Measurements from ENCODE around the gene RPP30.

The RPP30 gene

DNA sequence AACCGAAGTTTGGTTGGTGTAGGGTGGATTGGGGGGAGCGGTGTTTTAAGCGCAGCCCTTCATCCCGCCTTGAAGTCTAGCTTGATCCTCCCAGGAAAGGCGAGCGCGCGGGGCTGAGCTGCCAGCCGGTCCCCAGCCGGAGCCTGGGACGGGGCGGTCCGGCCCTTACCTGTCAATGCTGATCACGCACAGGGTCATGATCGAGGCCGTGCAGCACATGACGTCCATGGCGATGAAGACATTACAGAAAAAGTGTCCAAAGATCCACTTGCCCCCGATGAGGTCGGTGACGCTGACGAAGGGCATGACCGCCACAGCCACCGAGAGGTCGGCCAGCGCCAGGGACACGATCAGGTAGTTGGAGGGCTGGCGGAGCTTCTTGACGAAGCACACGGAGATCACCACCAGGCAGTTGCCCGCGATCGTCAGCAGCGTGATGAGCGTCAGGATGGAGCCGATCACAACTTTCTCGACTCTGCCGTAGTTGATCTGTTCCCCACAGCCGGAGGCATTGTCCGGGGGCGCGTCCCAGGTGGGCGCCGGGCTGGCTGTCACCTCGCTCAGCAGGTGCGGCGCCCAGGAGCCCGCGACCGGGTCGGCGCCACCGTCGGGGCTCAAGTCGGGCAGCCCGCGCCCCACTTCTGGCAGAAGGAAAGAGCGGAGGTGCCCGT, 14.7 kb upstream of the RPP30 start:
- POLR2A ChIA-PET, result no interaction called here
- peak overlapping the region; percentile 63 for H3K4me3 ChIP-seq (ENCODE audit: low read depth, low read length)
- TF ChIP-seq, protein P1, sequence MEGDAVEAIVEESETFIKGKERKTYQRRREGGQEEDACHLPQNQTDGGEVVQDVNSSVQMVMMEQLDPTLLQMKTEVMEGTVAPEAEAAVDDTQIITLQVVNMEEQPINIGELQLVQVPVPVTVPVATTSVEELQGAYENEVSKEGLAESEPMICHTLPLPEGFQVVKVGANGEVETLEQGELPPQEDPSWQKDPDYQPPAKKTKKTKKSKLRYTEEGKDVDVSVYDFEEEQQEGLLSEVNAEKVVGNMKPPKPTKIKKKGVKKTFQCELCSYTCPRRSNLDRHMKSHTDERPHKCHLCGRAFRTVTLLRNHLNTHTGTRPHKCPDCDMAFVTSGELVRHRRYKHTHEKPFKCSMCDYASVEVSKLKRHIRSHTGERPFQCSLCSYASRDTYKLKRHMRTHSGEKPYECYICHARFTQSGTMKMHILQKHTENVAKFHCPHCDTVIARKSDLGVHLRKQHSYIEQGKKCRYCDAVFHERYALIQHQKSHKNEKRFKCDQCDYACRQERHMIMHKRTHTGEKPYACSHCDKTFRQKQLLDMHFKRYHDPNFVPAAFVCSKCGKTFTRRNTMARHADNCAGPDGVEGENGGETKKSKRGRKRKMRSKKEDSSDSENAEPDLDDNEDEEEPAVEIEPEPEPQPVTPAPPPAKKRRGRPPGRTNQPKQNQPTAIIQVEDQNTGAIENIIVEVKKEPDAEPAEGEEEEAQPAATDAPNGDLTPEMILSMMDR (IDR thresholded peaks at IDR 0.05; ENCODE audit: insufficient read depth, low read length, missing control alignments), result no peak
- DNase-seq (ENCODE audit: low read depth, low spot score), result no peak
- CTCF ChIA-PET, result interaction anchor here (0.8 to 16.7 kb wide), 8 partner anchors 9 to 443 kb away, joined by 3 to 532 read pairs (median 6); partner anchors contain the start of gene RPP30

DNA sequence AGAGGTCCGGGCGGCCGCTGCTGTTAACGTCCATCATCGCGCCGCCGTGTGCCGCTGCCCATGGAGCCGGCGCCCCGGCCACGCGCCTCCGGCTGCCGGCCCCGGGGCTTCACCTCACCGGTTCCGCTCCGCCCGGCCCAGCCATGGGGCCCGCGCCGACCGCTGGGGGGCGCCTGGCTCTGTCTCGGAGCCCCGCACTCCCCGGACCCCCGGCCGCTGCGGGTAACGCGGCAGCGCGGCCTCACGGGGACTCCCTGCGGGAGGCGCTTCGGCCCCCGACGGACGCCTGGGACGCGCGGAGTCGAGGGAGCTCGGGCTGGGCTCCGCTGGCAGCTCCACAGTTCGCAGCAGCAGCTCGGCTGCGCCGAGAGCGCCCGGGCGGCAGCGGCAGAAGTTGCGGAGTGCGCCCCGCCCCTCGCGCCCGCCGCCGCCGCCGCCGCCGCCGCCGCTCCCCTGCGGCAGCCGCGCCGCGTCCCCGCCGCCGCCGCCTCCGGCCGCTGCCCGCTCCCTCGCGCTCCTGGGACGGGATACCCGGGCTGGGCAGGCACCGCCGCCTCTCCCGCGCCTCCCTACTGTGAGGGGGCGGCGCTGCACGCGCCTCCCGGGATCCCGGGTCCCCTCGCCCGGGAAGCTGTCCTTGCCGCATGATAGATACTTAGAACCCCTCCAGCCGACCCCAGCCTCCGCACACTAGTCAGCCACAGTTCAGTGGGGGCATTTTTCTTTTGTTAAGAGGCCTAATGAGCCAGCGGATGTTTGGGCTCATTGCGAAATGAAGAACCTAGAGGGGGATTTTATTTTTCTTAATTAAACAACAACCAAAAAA, 13.9 kb upstream of the RPP30 start, which contains the start of gene HTR7:
Gene HTR7 (minus strand): TSS at position 405 of the 826 bp plus-strand sequence. CDS start 368 bp downstream, at position 37.
- TF ChIP-seq, protein P1 (IDR thresholded peaks at IDR 0.05; ENCODE audit: insufficient read depth, low read length, missing control alignments), result peak; percentile 57
- peak within 1 kb of the TSS; percentile 63 for H3K4me3 ChIP-seq (ENCODE audit: low read depth, low read length)
- DNase-seq (ENCODE audit: low read depth, low spot score), result no peak
- POLR2A ChIA-PET, result interaction anchor here (1.0 kb wide), 1 partner anchor 13 kb away, joined by 3 read pairs; no protein-coding TSS in a partner anchor
- CTCF ChIA-PET, result interaction anchor here (0.7 to 16.7 kb wide), 13 partner anchors 9 to 105 kb away, joined by 3 to 532 read pairs (median 4); partner anchors contain the start of gene RPP30

DNA sequence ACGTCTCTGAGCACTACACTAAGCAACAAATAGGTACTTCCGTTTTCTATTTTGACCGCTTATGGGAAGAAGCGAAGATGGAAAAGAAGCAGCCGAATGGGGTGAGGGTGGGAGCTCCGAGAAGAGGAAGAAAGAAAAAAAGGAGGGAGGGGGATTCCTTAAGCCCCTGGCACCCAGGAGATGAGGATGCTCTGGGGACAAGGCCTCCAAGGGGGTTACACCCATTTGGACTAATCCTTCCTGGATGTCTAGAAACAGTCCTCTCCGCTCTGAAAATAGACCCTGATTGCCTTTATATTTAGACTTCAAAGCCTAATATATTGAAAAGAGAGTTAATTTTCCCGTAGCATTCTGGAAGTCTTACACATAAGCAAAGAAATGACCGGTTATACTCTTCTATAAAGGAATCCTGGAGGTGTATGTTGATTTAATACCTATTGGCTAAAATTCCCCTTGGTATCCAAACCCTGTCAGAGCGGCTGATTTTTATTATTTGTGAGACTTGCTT, 13.3 kb upstream of the RPP30 start:
- ChIA-PET POLR2A (interaction anchor here (1.0 kb wide), 1 partner anchor 12 kb away, joined by 3 read pairs; no protein-coding TSS in a partner anchor), CTCF (interaction anchor here (0.7 to 16.7 kb wide), 10 partner anchors 9 to 106 kb away, joined by 3 to 532 read pairs (median 4); partner anchors contain the start of gene RPP30)
- TF ChIP-seq, protein P1 (IDR thresholded peaks at IDR 0.05; ENCODE audit: insufficient read depth, low read length, missing control alignments), result no peak
- peak overlapping the region; percentile 63 for H3K4me3 ChIP-seq (ENCODE audit: low read depth, low read length)
- no peak for DNase-seq (ENCODE audit: low read depth, low spot score)

DNA sequence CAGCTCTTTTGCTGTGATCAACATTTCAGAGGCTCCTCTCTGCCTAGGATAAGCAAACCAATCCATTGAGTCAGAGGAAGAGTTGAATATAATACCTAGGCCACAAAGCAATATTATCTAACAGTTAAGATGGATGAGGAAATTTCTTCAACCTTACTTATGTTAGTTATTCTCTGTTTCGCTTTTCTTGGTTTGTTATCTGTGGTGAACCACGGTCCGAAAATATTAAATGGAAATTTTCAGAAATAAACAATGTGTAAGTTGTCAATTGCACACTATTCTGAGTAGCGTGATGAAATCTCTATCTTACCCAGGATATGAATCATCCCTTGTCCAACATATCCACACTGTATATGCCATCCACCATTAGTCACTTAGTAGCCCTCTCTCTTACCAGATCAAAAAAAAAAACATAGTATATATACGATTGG, 12.4 kb upstream of the RPP30 start:
- DNase-seq (ENCODE audit: low read depth, low spot score), result no peak

DNA sequence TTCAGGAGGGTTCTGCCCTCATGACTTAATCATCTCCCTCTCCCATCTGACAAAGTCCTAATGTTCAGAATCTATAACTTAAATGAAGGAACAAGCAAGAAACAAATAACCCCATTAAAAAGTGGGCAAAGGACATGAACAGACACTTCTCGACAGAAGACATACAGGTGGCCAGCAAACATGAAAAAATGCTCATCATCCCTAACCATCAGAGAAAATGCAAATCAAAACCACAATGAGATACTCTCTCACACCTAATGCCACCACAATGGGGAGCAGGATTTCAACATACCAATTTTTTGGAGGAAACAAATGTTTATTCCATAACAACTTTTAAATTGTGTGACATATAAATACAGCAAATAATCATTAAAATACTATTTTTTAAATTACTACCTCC, 11.0 kb upstream of the RPP30 start:
- H3K4me3 ChIP-seq (ENCODE audit: low read depth, low read length), result no peak overlapping the region
- CTCF ChIA-PET, result interaction anchor here (0.6 to 16.7 kb wide), 8 partner anchors 10 to 1062 kb away, joined by 3 to 532 read pairs (median 4); partner anchors contain the start of gene RPP30
- TF ChIP-seq, protein P1 (IDR thresholded peaks at IDR 0.05; ENCODE audit: insufficient read depth, low read length, missing control alignments), result no peak
- DNase-seq (ENCODE audit: low read depth, low spot score), result no peak
- POLR2A ChIA-PET, result no interaction called here

More for the DNA sequence above, 12.4 kb upstream of the RPP30 start:
- POLR2A ChIA-PET, result no interaction called here
- H3K4me3 ChIP-seq (ENCODE audit: low read depth, low read length), result no peak overlapping the region
- TF ChIP-seq, protein P1 (IDR thresholded peaks at IDR 0.05; ENCODE audit: insufficient read depth, low read length, missing control alignments), result no peak
- CTCF ChIA-PET, result interaction anchor here (1.0 to 16.7 kb wide), 5 partner anchors 12 to 1064 kb away, joined by 3 to 532 read pairs (median 17); partner anchors contain the start of gene RPP30

Data from AG04449 (cell line).